Measurements from ENCODE around the gene KCNMA1. TPM values are rescaled to one million over a fixed set of nuclear protein-coding genes. Genes with fewer than 3 reads are reported as not detected.

Gene KCNMA1
- total RNA-seq, 2 donors from 2014 or later, result 29.1 to 37.9 TPM

DNA sequence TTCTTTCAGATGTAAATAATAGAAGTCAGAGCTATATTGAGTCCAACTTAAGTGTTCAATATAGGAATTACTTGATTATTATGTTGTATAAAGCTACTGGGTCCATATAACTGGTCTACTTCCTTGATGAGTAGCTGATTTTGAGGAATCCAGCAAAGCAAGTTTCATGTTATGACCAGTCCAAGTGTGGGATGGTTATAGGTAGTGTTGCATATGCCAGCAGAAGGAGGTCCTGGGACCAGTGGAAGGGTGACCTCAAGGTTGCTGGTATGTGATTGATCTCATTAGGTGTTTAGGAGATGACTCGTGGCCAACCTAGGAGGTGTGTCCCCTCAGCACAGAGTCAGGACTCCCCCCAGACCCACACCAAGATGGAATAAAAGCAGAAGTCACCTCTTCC is 551.5 kb downstream of the KCNMA1 start:
- DNase-seq (ENCODE audit: low spot score), result no peak
- Histone ChIP-seq H3K9me3 (no peaks in the 10 kb centered on the region), H3K4me1 (replicated peaks) (no peaks in the 10 kb centered on the region), H3K27ac (no peak overlapping the region), H3K27me3 (replicated peaks; ENCODE audit: insufficient read depth) (no peaks in the 10 kb centered on the region), H3K4me3 (no peak overlapping the region), H3K36me3 (no peaks in the 10 kb centered on the region)
- 67% methylated on average over 1 of the region's 1 CpG for WGBS
- no peak for TF ChIP-seq POLR2AphosphoS5 (IDR thresholded peaks at IDR 0.05)
- intact Hi-C loops (cut with DNase I), result no loop called here

DNA sequence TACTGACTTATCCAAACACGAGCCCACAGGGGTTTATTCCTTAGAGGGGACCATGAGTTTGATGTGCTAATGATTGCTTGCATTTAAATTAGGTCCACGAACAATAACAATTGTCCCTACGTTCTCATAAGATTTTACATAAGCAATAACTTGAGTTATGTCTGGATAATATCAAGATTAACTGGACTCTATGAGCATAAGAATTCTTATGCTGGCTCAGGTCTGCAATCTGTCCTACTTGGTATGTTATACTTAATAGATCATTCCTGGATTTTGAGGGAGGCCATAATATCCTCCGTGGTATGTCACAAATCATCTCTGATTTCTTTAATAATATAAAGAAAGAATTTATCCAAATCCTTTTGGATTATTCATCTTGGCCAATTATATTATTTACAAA is 552.3 kb downstream of the KCNMA1 start:
- Histone ChIP-seq H3K4me1 (replicated peaks) (no peaks in the 10 kb centered on the region), H3K27ac (no peak overlapping the region), H3K36me3 (no peaks in the 10 kb centered on the region), H3K9me3 (no peaks in the 10 kb centered on the region), H3K4me3 (no peak overlapping the region), H3K27me3 (replicated peaks; ENCODE audit: insufficient read depth) (no peaks in the 10 kb centered on the region)
- TF ChIP-seq POLR2A (IDR thresholded peaks at IDR 0.05) (no peak), POLR2AphosphoS5 (IDR thresholded peaks at IDR 0.05) (no peak)
- TF ChIP-seq, protein P1, sequence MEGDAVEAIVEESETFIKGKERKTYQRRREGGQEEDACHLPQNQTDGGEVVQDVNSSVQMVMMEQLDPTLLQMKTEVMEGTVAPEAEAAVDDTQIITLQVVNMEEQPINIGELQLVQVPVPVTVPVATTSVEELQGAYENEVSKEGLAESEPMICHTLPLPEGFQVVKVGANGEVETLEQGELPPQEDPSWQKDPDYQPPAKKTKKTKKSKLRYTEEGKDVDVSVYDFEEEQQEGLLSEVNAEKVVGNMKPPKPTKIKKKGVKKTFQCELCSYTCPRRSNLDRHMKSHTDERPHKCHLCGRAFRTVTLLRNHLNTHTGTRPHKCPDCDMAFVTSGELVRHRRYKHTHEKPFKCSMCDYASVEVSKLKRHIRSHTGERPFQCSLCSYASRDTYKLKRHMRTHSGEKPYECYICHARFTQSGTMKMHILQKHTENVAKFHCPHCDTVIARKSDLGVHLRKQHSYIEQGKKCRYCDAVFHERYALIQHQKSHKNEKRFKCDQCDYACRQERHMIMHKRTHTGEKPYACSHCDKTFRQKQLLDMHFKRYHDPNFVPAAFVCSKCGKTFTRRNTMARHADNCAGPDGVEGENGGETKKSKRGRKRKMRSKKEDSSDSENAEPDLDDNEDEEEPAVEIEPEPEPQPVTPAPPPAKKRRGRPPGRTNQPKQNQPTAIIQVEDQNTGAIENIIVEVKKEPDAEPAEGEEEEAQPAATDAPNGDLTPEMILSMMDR (IDR thresholded peaks at IDR 0.05), result no peak
- no peak for DNase-seq (ENCODE audit: low spot score)
- intact Hi-C loops (cut with DNase I), result no loop called here
- WGBS, result 68% methylated on average over 4 of the region's 4 CpGs

DNA sequence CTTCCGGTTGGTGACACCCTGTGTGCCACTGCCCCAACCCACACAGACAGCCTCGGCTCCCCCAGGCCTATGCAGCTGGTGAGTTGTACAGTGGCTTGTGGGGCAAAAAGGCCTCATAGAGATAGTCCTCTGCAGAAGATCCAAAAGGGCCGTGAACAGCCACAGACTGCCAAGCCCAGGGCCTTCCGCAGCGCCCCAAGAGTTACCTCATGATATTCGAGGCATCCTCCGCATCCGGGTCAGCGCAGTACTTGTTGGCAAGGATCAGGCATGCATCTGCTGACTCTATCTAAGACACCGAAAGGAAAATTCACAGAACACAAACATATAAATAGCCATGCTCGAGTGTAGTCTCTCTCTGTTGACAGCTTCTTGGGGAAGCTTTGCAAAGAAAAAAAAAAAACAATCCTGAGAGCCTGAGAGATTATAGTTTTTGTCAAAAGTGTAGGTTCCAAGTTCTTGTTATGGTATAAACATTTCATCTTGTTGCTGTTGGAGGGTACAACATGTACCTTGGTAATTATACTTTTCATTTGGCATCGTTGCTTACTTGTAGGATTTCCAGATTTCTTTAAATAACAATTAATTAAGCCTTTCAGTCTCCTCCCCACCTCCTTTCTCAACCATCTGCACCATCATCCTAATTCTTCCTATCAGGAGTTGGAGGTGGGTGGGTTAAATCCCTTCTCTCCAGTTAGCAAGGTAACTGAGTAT is 553.0 kb downstream of the KCNMA1 start:
- TF ChIP-seq POLR2A (IDR thresholded peaks at IDR 0.05), result no peak
- TF ChIP-seq, protein P1 (IDR thresholded peaks at IDR 0.05), result no peak
- peak; percentile 37 for TF ChIP-seq POLR2AphosphoS5 (IDR thresholded peaks at IDR 0.05)
- no peak for DNase-seq (ENCODE audit: low spot score)
- Histone ChIP-seq H3K4me3 (no peak overlapping the region), H3K9me3 (no peaks in the 10 kb centered on the region), H3K4me1 (replicated peaks) (no peaks in the 10 kb centered on the region), H3K27me3 (replicated peaks; ENCODE audit: insufficient read depth) (no peaks in the 10 kb centered on the region), H3K36me3 (no peaks in the 10 kb centered on the region), H3K27ac (peak overlapping the region; percentile 8 to 43)
- intact Hi-C loops (cut with DNase I), result no loop called here
- WGBS, result 68% methylated on average over 12 of the region's 12 CpGs

DNA sequence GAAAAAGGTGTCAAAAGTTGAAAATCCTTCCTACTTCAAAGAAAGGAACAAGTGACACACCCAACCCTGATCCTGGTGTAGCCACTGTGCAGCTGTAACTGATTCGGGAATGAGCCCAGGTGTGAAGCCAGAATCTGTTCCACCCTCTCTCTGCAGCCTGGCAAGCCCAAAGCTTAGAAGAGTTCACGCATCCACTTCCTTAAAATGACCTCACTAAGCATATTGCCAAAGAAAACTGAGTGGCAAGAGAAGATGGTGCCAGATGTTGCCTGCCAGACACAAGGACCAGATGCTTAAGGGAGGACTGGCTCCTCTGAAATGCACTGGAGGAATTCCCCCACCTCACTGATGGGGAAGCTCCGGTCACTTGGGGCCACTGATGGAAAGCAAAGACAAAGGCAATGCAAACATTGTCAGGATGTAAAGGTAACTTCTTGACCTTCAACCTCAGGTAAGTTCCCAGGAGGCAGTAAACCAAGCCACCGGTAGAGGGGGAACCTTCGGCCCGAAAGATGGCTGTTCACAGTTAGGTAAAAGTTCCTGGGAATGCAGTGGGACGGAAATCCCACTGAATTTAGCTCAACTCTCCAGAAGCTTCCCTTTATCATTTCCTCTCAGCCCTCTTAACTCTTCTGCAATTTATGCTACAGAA is 554.9 kb downstream of the KCNMA1 start:
- Histone ChIP-seq H3K27ac (no peak overlapping the region), H3K9me3 (no peaks in the 10 kb centered on the region), H3K4me1 (replicated peaks) (no peaks in the 10 kb centered on the region), H3K36me3 (no peaks in the 10 kb centered on the region), H3K27me3 (replicated peaks; ENCODE audit: insufficient read depth) (no peaks in the 10 kb centered on the region), H3K4me3 (no peak overlapping the region)
- TF ChIP-seq, protein P1 (IDR thresholded peaks at IDR 0.05), result no peak
- no peak for TF ChIP-seq POLR2AphosphoS5 (IDR thresholded peaks at IDR 0.05)
- TF ChIP-seq POLR2A (IDR thresholded peaks at IDR 0.05), result no peak
- intact Hi-C loops (cut with DNase I), result no loop called here
- 67% methylated on average over 7 of the region's 7 CpGs for WGBS
- no peak for DNase-seq (ENCODE audit: low spot score)

DNA sequence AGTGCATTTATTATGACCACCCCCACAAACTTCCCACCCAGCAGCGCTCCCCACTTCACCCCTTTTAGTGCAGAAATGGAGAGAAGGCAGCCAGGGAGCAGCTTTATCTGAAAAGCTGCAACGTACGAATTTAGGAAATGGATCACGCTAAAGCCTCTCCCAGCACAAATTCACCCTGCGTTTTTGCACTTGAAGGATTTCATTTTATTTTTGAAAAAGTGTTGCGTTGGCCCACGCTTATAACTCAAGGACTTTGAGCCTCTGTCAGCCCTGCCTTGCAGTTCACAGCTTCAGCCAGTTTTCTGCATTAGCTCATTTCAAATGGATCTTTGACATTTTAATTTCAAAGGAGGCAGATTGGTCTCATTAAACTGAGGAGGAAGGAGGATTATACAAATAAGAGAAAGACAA is 556.1 kb downstream of the KCNMA1 start:
- intact Hi-C loops (cut with DNase I), result no loop called here
- H3K9me3 ChIP-seq, result no peaks in the 10 kb centered on the region
- DNase-seq (ENCODE audit: low spot score), result no peak
- TF ChIP-seq POLR2AphosphoS5 (IDR thresholded peaks at IDR 0.05) (no peak), POLR2A (IDR thresholded peaks at IDR 0.05) (no peak)
- TF ChIP-seq, protein P1 (IDR thresholded peaks at IDR 0.05), result no peak
- H3K27me3 ChIP-seq (replicated peaks; ENCODE audit: insufficient read depth), result no peaks in the 10 kb centered on the region
- H3K36me3 ChIP-seq, result no peaks in the 10 kb centered on the region
- no peaks in the 10 kb centered on the region for H3K4me1 ChIP-seq (replicated peaks)
- 76% methylated on average over 7 of the region's 7 CpGs for WGBS
- H3K27ac ChIP-seq, result no peak overlapping the region
- no peak overlapping the region for H3K4me3 ChIP-seq
